HG03442 (cell line): ENCODE data around the gene IGIP.

Experiments used
- ATAC-seq: cut with Tn5 transposase; IDR thresholded peaks from one replicate; pipeline ENCODE4 v1.9.1; 2021; ENCODE audit warnings: mild to moderate bottlenecking, moderate library complexity; ENCODE audit not compliant: unreplicated experiment

IGIP gene

GRCh38 chr5:140125637-140126036 is at the start of gene IGIP:
IGIP (plus strand) TSS chr5:140125937; CDS start chr5:140128477, 2,540 bp downstream.
- ATAC-seq, result no peak

GRCh38 chr5:140076142-140076541 is 49.6 kb upstream of the IGIP start:
- ATAC-seq, result no peak

GRCh38 chr5:140076788-140077187 is 48.9 kb upstream of the IGIP start:
- ATAC-seq, result no peak

- no peak for ATAC-seq
Measured at GRCh38 chr5:140083120-140083519, 42.6 kb upstream of the IGIP start.

- ATAC-seq, result no peak
Measured at GRCh38 chr5:140083650-140084049, 42.1 kb upstream of the IGIP start.

GRCh38 chr5:140084541-140084940 is 41.2 kb upstream of the IGIP start:
- ATAC-seq, result no peak

- no peak for ATAC-seq
Measured at GRCh38 chr5:140090251-140090650, 35.5 kb upstream of the IGIP start.

- ATAC-seq, result no peak
Measured at GRCh38 chr5:140093179-140093578, 32.6 kb upstream of the IGIP start.

- no peak for ATAC-seq
Measured at GRCh38 chr5:140093866-140094265, 31.9 kb upstream of the IGIP start.

- ATAC-seq, result no peak
Measured at GRCh38 chr5:140094889-140095288, 30.8 kb upstream of the IGIP start.

GRCh38 chr5:140101179-140101578 is 24.6 kb upstream of the IGIP start:
- ATAC-seq, result no peak

GRCh38 chr5:140103154-140103553 is 22.6 kb upstream of the IGIP start:
- ATAC-seq, result no peak

- ATAC-seq, result no peak
Measured at GRCh38 chr5:140104100-140104499, 21.6 kb upstream of the IGIP start.

GRCh38 chr5:140106101-140106500 is 19.6 kb upstream of the IGIP start:
- ATAC-seq, result no peak

GRCh38 chr5:140106805-140107311 is 18.9 kb upstream of the IGIP start:
- ATAC-seq, result no peak

- ATAC-seq, result peak; percentile 86
Measured at GRCh38 chr5:140107312-140108092, 18.2 kb upstream of the IGIP start.

GRCh38 chr5:140108093-140109017 is 17.4 kb upstream of the IGIP start:
- ATAC-seq, result no peak

- ATAC-seq, result no peak
Measured at GRCh38 chr5:140109018-140109758, 16.5 kb upstream of the IGIP start.

GRCh38 chr5:140109759-140110645 is 15.7 kb upstream of the IGIP start:
- no peak for ATAC-seq

GRCh38 chr5:140110646-140110957 is 15.1 kb upstream of the IGIP start:
- ATAC-seq, result no peak
